Activated CD4-positive, alpha-beta T cell treated with anti-CD3 and anti-CD28 coated beads for 36 hours (primary cell): ENCODE results near the gene P2RY1. TPM values are rescaled to one million over a fixed set of nuclear protein-coding genes. Genes with fewer than 3 reads are reported as not detected.

Experiments
- ATAC-seq: fragments of 200-7000 bp; cut with Tn5 transposase; one replicate; pipeline ENCODE4 v1.10.0; 2021; ENCODE audit warnings: mild to moderate bottlenecking, moderate library complexity
- CTCF ChIA-PET: fragments of 350-600 bp; sonication (Branson Sonifier 250); formaldehyde crosslinking; loops from one replicate; lab custom pipeline; 2021; ENCODE audit warnings: antibody characterized with exemption; lab: Charles Lee
- POLR2A ChIA-PET: fragments of 350-600 bp; sonication (Branson Sonifier 250); formaldehyde crosslinking; loops from one replicate; lab custom pipeline; 2021; ENCODE audit warnings: antibody characterized with exemption, inconsistent platforms; lab: Charles Lee
- DNase-seq: peaks from one replicate; pipeline ENCODE4 v3.0.0-alpha.2; 2020
- H3K27ac Mint-ChIP-seq: one replicate; pipeline ENCODE4 v1.8.0; 2021; ENCODE audit warnings: mixed read lengths
- H3K27me3 Mint-ChIP-seq: one replicate; pipeline ENCODE4 v1.8.0; 2021; ENCODE audit warnings: mixed read lengths
- H3K36me3 Mint-ChIP-seq: one replicate; pipeline ENCODE4 v1.8.0; 2021; ENCODE audit warnings: low read depth, mixed read lengths
- H3K4me1 Mint-ChIP-seq: one replicate; pipeline ENCODE4 v1.8.0; 2021; ENCODE audit warnings: mixed read lengths
- H3K4me3 Mint-ChIP-seq: one replicate; pipeline ENCODE4 v1.8.0; 2021; ENCODE audit warnings: mild to moderate bottlenecking, moderate library complexity, mixed read lengths
- H3K9me3 Mint-ChIP-seq: one replicate; pipeline ENCODE4 v1.8.0; 2021; ENCODE audit warnings: low read depth, mixed read lengths
- intact Hi-C, 2 experiments: fragments of 100-400 bp; cut with DNase I in 1 of 2; cut with micrococcal nuclease in 1 of 2; formaldehyde crosslinking; loops; one replicate each; pipeline versions ENCODE4 v1.14.2 to v1.15.1; 2022 to 2024; cut with DNase I, micrococcal nuclease
- total RNA-seq, 2 experiments: library from RNA; stranded (reverse); gene quantifications; one replicate each; pipeline ENCODE4 v1.2.3, GENCODE V29; 2021

The P2RY1 gene
- 1 to 10 TPM; 1.1 to 1.8 TPM for total RNA-seq

GRCh38 chr3:152834776-152835600 lies at the start of gene P2RY1:
Gene P2RY1 (plus strand): TSS chr3:152835131. CDS start chr3:152835783, 652 bp downstream.
- DNase-seq (peak; percentile 72), ATAC-seq (peak; percentile 83)
- CTCF ChIA-PET, result interaction anchor here (0.6 to 0.9 kb wide), 4 partner anchors 11 to 261 kb away, joined by 3 to 5 read pairs (median 3); no protein-coding TSS in a partner anchor
- no peaks in the 10 kb centered on the region for H3K9me3 Mint-ChIP-seq
- peak within 1 kb of the TSS; percentile 82 for H3K4me3 Mint-ChIP-seq
- intact Hi-C loops, result loop anchor here in 1 of 2 experiments (10.0 kb wide), 1 partner anchor 360 kb away; no protein-coding TSS in a partner anchor
- peak within 1 kb of the TSS; percentile 73 for H3K27ac Mint-ChIP-seq
- H3K4me1 Mint-ChIP-seq, result peaks cover 15% of the 10 kb centered on the region
- H3K36me3 Mint-ChIP-seq, result peaks cover 3% of the 10 kb centered on the region
- peaks cover 30% of the 10 kb centered on the region for H3K27me3 Mint-ChIP-seq
- POLR2A ChIA-PET, result interaction anchor here (0.5 to 0.6 kb wide), 2 partner anchors 49 to 576 kb away, joined by 3 read pairs; no protein-coding TSS in a partner anchor

- ATAC-seq (no peak), DNase-seq (no peak)
- Mint-ChIP-seq H3K27ac (no peak overlapping the region), H3K4me1 (no peaks in the 10 kb centered on the region), H3K27me3 (no peaks in the 10 kb centered on the region), H3K4me3 (no peak overlapping the region), H3K9me3 (peaks cover 6% of the 10 kb centered on the region), H3K36me3 (no peaks in the 10 kb centered on the region)
- CTCF ChIA-PET, result no interaction called here
- intact Hi-C loops, result no loop called here
- POLR2A ChIA-PET, result interaction anchor here (0.7 kb wide), 1 partner anchor 48 kb away, joined by 3 read pairs; no protein-coding TSS in a partner anchor
Observed at GRCh38 chr3:152786977-152787681, 47.8 kb upstream of the P2RY1 start.

GRCh38 chr3:152790651-152791387 lies 44.1 kb upstream of the P2RY1 start:
- CTCF ChIA-PET, result interaction anchor here (0.9 to 1.2 kb wide), 2 partner anchors 48 to 974 kb away, joined by 3 to 4 read pairs; no protein-coding TSS in a partner anchor
- POLR2A ChIA-PET, result no interaction called here
- Mint-ChIP-seq H3K4me1 (no peaks in the 10 kb centered on the region), H3K4me3 (no peak overlapping the region), H3K27ac (no peak overlapping the region), H3K9me3 (peaks cover 6% of the 10 kb centered on the region), H3K36me3 (no peaks in the 10 kb centered on the region), H3K27me3 (no peaks in the 10 kb centered on the region)
- intact Hi-C loops, result no loop called here
- ATAC-seq, result no peak
- no peak for DNase-seq

- DNase-seq (no peak), ATAC-seq (no peak)
- intact Hi-C loops, result no loop called here
- H3K27ac Mint-ChIP-seq, result no peak overlapping the region
- ChIA-PET POLR2A (no interaction called here), CTCF (no interaction called here)
- no peaks in the 10 kb centered on the region for H3K27me3 Mint-ChIP-seq
- H3K4me3 Mint-ChIP-seq, result no peak overlapping the region
- no peaks in the 10 kb centered on the region for H3K36me3 Mint-ChIP-seq
- peaks cover 2% of the 10 kb centered on the region for H3K9me3 Mint-ChIP-seq
- peaks cover 8% of the 10 kb centered on the region for H3K4me1 Mint-ChIP-seq
Observed at GRCh38 chr3:152793969-152794368, 41.0 kb upstream of the P2RY1 start.

- Mint-ChIP-seq H3K36me3 (no peaks in the 10 kb centered on the region), H3K4me3 (no peak overlapping the region), H3K27ac (no peak overlapping the region), H3K27me3 (no peaks in the 10 kb centered on the region), H3K4me1 (peaks cover 8% of the 10 kb centered on the region), H3K9me3 (peaks cover 2% of the 10 kb centered on the region)
- DNase-seq (no peak), ATAC-seq (no peak)
- ChIA-PET POLR2A (interaction anchor here (0.7 kb wide), 1 partner anchor 152 kb away, joined by 4 read pairs; no protein-coding TSS in a partner anchor), CTCF (no interaction called here)
- intact Hi-C loops, result no loop called here
Observed at GRCh38 chr3:152797751-152798432, 37.0 kb upstream of the P2RY1 start.

GRCh38 chr3:152811974-152812760 lies 22.8 kb upstream of the P2RY1 start:
- Mint-ChIP-seq H3K4me1 (no peaks in the 10 kb centered on the region), H3K27me3 (peaks cover 2% of the 10 kb centered on the region), H3K27ac (no peak overlapping the region), H3K36me3 (no peaks in the 10 kb centered on the region), H3K9me3 (no peaks in the 10 kb centered on the region), H3K4me3 (no peak overlapping the region)
- no peak for DNase-seq
- intact Hi-C loops, result no loop called here
- POLR2A ChIA-PET, result interaction anchor here (0.6 kb wide), 1 partner anchor 373 kb away, joined by 3 read pairs; no protein-coding TSS in a partner anchor
- ATAC-seq, result no peak
- CTCF ChIA-PET, result interaction anchor here (0.6 kb wide), 1 partner anchor 327 kb away, joined by 3 read pairs; no protein-coding TSS in a partner anchor

GRCh38 chr3:152817400-152817799 lies 17.5 kb upstream of the P2RY1 start:
- DNase-seq (no peak), ATAC-seq (no peak)
- Mint-ChIP-seq H3K9me3 (no peaks in the 10 kb centered on the region), H3K4me3 (no peak overlapping the region), H3K27ac (no peak overlapping the region), H3K4me1 (no peaks in the 10 kb centered on the region), H3K36me3 (no peaks in the 10 kb centered on the region), H3K27me3 (no peaks in the 10 kb centered on the region)
- ChIA-PET POLR2A (no interaction called here), CTCF (interaction anchor here (0.6 kb wide), 2 partner anchors 25 to 28 kb away, joined by 3 read pairs; no protein-coding TSS in a partner anchor)
- intact Hi-C loops, result no loop called here

GRCh38 chr3:152818027-152818426 lies 16.9 kb upstream of the P2RY1 start:
- Mint-ChIP-seq H3K4me1 (no peaks in the 10 kb centered on the region), H3K4me3 (no peak overlapping the region), H3K27ac (no peak overlapping the region), H3K36me3 (no peaks in the 10 kb centered on the region), H3K27me3 (no peaks in the 10 kb centered on the region), H3K9me3 (no peaks in the 10 kb centered on the region)
- ChIA-PET POLR2A (no interaction called here), CTCF (interaction anchor here (0.6 kb wide), 1 partner anchor 28 kb away, joined by 3 read pairs; no protein-coding TSS in a partner anchor)
- ATAC-seq (no peak), DNase-seq (no peak)
- intact Hi-C loops, result no loop called here

- Mint-ChIP-seq H3K4me3 (no peak overlapping the region), H3K4me1 (no peaks in the 10 kb centered on the region), H3K9me3 (no peaks in the 10 kb centered on the region), H3K36me3 (no peaks in the 10 kb centered on the region), H3K27ac (no peak overlapping the region), H3K27me3 (peaks cover 3% of the 10 kb centered on the region)
- DNase-seq (no peak), ATAC-seq (no peak)
- ChIA-PET POLR2A (no interaction called here), CTCF (interaction anchor here (1.2 kb wide), 1 partner anchor 79 kb away, joined by 3 read pairs; no protein-coding TSS in a partner anchor)
- intact Hi-C loops, result no loop called here
Observed at GRCh38 chr3:152823173-152823572, 11.8 kb upstream of the P2RY1 start.

- CTCF ChIA-PET, result interaction anchor here (0.7 kb wide), 1 partner anchor 231 kb away, joined by 3 read pairs; no protein-coding TSS in a partner anchor
- POLR2A ChIA-PET, result no interaction called here
- Mint-ChIP-seq H3K4me1 (no peaks in the 10 kb centered on the region), H3K4me3 (no peak overlapping the region), H3K27me3 (peaks cover 3% of the 10 kb centered on the region), H3K36me3 (no peaks in the 10 kb centered on the region), H3K27ac (no peak overlapping the region), H3K9me3 (no peaks in the 10 kb centered on the region)
- no peak for ATAC-seq
- DNase-seq, result no peak
- intact Hi-C loops, result no loop called here
Observed at GRCh38 chr3:152823781-152824180, 11.2 kb upstream of the P2RY1 start.
